Mesenchymal stem cell (in vitro differentiated cells and primary cell): ENCODE data around the gene KLHL36.

Source experiments
- DNase-seq: peaks from one replicate; pipeline ENCODE4 v3.0.0-alpha.2; 2013
- H2AFZ ChIP-seq: one replicate; pipeline ENCODE4 v1.6.1; 2013; ENCODE audit warnings: low read depth, mild to moderate bottlenecking, control low read depth, inconsistent platforms, low read length, moderate library complexity
- H2AK5ac ChIP-seq: 2 replicates; pipeline ENCODE4 v1.6.1; 2013; ENCODE audit warnings: low read length, moderate library complexity, mild to moderate bottlenecking, inconsistent platforms; ENCODE audit not compliant: severe bottlenecking
- H2BK120ac ChIP-seq: one replicate; pipeline ENCODE4 v1.6.1; 2013; ENCODE audit warnings: low read depth, mild to moderate bottlenecking, inconsistent platforms, low read length, moderate library complexity
- H2BK12ac ChIP-seq, 2 experiments: one replicate each; pipeline ENCODE4 v1.6.1; 2013; ENCODE audit warnings: inconsistent platforms in 2 of 2, low read length in 2 of 2, mild to moderate bottlenecking in 2 of 2, moderate library complexity in 2 of 2, control low read depth in 1 of 2
- H2BK15ac ChIP-seq: one replicate; pipeline ENCODE4 v1.6.1; 2013; ENCODE audit warnings: mild to moderate bottlenecking, low read depth, inconsistent platforms; ENCODE audit not compliant: poor library complexity, severe bottlenecking
- H2BK5ac ChIP-seq: 2 replicates; pipeline ENCODE4 v1.6.1; 2013; ENCODE audit warnings: low read depth, mild to moderate bottlenecking, low read length, control low read depth, inconsistent platforms; ENCODE audit not compliant: poor library complexity, severe bottlenecking
- H3K14ac ChIP-seq, 2 experiments: one replicate each; pipeline ENCODE4 v1.6.1; 2013; ENCODE audit warnings: inconsistent platforms in 2 of 2, low read length in 2 of 2, control low read depth in 1 of 2, mild to moderate bottlenecking in 1 of 2, moderate library complexity in 1 of 2
- H3K18ac ChIP-seq, 2 experiments: one replicate each; pipeline ENCODE4 v1.6.1; 2013; ENCODE audit warnings: inconsistent platforms in 2 of 2, low read length in 2 of 2, control low read depth in 1 of 2, low read depth in 1 of 2, mild to moderate bottlenecking in 1 of 2
- H3K23ac ChIP-seq, 2 experiments: one replicate each; pipeline ENCODE4 v1.6.1; 2013; ENCODE audit warnings: inconsistent platforms in 2 of 2, low read length in 2 of 2, mild to moderate bottlenecking in 2 of 2, moderate library complexity in 2 of 2, control low read depth in 1 of 2
- H3K27ac ChIP-seq: 2 replicates; pipeline ENCODE4 v1.5.1; 2013; ENCODE audit warnings: mild to moderate bottlenecking, moderate library complexity, low read length, control low read depth, inconsistent platforms; ENCODE audit not compliant: poor library complexity, severe bottlenecking
- H3K27me3 ChIP-seq, 2 experiments: 2 replicates each; pipeline versions ENCODE4 v1.6.1 to v1.7.0; 2013; ENCODE audit warnings: low read length in 2 of 2, mild to moderate bottlenecking in 2 of 2, moderate library complexity in 2 of 2, control low read depth in 1 of 2, inconsistent platforms in 1 of 2; ENCODE audit not compliant: control insufficient read depth in 1 of 2, insufficient read depth in 1 of 2
- H3K36me3 ChIP-seq, 2 experiments: 2 replicates each; pipeline versions ENCODE4 v1.6.1 to v1.7.0; 2013; ENCODE audit warnings: low read length in 2 of 2, control low read depth in 1 of 2, inconsistent platforms in 1 of 2, low read depth in 1 of 2, mild to moderate bottlenecking in 1 of 2; ENCODE audit not compliant: insufficient read depth in 2 of 2, control insufficient read depth in 1 of 2
- H3K4ac ChIP-seq, 2 experiments: one replicate each; pipeline ENCODE4 v1.6.1; 2013; ENCODE audit warnings: inconsistent platforms in 2 of 2, low read length in 2 of 2, mild to moderate bottlenecking in 2 of 2, moderate library complexity in 2 of 2, control low read depth in 1 of 2, low read depth in 1 of 2
- H3K4me1 ChIP-seq: 2 replicates; pipeline ENCODE4 v1.6.1; 2013; ENCODE audit warnings: low read depth, low read length, control low read depth; ENCODE audit not compliant: control insufficient read depth, insufficient read depth
- H3K4me2 ChIP-seq: 2 replicates; pipeline ENCODE4 v1.6.1; 2013; ENCODE audit warnings: low read length, mild to moderate bottlenecking, inconsistent platforms; ENCODE audit not compliant: poor library complexity, severe bottlenecking
- H3K4me3 ChIP-seq, 2 experiments: 2 replicates each; pipeline versions ENCODE4 v1.5.1 to v1.7.0; 2013; ENCODE audit warnings: low read length in 2 of 2, mild to moderate bottlenecking in 2 of 2, control low read depth in 1 of 2, low read depth in 1 of 2; ENCODE audit not compliant: insufficient read depth in 1 of 2
- H3K79me1 ChIP-seq: replicated peaks from 2 replicates; pipeline ENCODE4 v1.6.1; 2013; ENCODE audit warnings: mild to moderate bottlenecking, control low read depth, low read length, inconsistent platforms; ENCODE audit not compliant: poor library complexity, severe bottlenecking
- H3K9ac ChIP-seq: 2 replicates; pipeline ENCODE4 v1.7.0; 2013; ENCODE audit warnings: mild to moderate bottlenecking, low read length, moderate library complexity
- H3K9me3 ChIP-seq: 2 replicates; pipeline ENCODE4 v1.7.0; 2013; ENCODE audit warnings: mild to moderate bottlenecking, low read length; ENCODE audit not compliant: control insufficient read depth
- H4K8ac ChIP-seq: one replicate; pipeline ENCODE4 v1.6.1; 2013; ENCODE audit warnings: inconsistent platforms, mild to moderate bottlenecking, low read length, moderate library complexity
- H4K91ac ChIP-seq: one replicate; pipeline ENCODE4 v1.6.1; 2013; ENCODE audit warnings: mild to moderate bottlenecking, low read length, inconsistent platforms
- WGBS: methylation state at CpG from one replicate; pipeline ENCODE4 v1.1.7; 2013; ENCODE audit warnings: mixed read lengths; 5-methylcytosine and 5-hydroxymethylcytosine counted together

KLHL36 gene

DNA sequence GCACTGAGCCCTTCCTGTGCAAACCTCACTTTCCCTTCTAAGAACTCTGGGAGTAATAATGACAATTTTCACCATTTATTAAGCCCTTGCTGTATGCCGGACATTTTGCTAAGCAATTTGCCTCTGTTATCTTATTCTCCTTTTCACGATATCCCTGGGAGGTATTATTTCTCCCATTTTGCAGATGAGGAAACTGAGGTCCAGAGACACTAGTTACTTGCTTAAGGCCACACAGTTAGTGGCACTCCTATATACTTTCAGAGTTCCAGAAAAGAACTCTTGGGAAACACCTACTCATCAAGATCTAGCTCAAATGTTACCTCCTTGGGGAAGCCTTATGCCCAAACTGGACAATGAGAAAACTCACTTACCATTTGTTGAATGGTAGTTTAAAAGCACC lies 46.7 kb downstream of the KLHL36 start:
- H3K27ac ChIP-seq, result no peak overlapping the region

DNA sequence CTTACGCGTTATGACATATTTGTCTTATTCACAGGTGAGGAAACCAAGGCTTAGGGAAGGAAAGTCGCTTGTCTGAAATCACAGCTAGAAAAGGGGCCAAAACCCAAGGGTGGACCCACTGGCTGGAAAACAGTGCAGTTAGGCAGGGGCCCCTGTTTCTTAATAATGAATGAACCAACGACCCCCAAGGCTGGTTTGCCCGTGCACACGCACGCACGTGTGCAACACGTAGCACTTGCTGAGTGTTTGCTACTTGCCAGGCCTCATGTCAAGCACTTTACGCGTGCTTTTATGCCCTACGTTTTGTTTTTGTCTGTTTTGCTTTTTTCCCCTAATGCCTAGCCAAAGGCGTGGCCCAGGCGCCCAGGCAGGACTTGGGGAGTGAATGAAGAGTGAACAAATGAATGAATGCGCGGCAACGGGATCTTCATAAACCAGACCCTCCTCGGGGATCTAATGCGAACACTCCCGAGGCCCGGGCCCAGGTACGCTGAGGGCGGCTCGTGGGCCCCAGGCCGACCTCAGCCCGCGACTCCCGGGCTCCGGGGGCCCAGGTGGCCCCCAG lies 50.9 kb downstream of the KLHL36 start:
- Histone ChIP-seq H3K18ac (peak overlapping the region; percentile 28 to 54), H3K9ac (peak overlapping the region; percentile 78), H3K27me3 (no peaks in the 10 kb centered on the region), H3K4me3 (peak overlapping the region; percentile 80 to 98), H3K4me1 (peaks cover 6% of the 10 kb centered on the region), H4K91ac (no peak overlapping the region), H4K8ac (peak overlapping the region; percentile 87), H3K27ac (no peak overlapping the region), H3K4me2 (peak overlapping the region; percentile 90), H2BK120ac (peak overlapping the region; percentile 43), H2BK5ac (peak overlapping the region; percentile 40), H2BK15ac (no peak overlapping the region), H3K4ac (peak overlapping the region in 1 of 2 experiments; percentile 38), H3K9me3 (no peaks in the 10 kb centered on the region), H3K36me3 (no peaks in the 10 kb centered on the region), H2AK5ac (no peak overlapping the region), H3K14ac (no peak overlapping the region), H3K23ac (no peak overlapping the region), H3K79me1 (peaks cover 3% of the 10 kb centered on the region), H2BK12ac (no peak overlapping the region), H2AFZ (peak overlapping the region; percentile 70)
- DNase-seq, result no peak
- WGBS, result 31% methylated on average over 29 of the region's 29 CpGs

More for the DNA sequence above, 46.7 kb downstream of the KLHL36 start:
- Histone ChIP-seq H2BK15ac (no peak overlapping the region), H3K14ac (no peak overlapping the region), H2BK12ac (no peak overlapping the region), H2AFZ (no peak overlapping the region), H3K36me3 (no peaks in the 10 kb centered on the region), H3K4me2 (no peak overlapping the region), H2BK120ac (no peak overlapping the region), H3K27me3 (no peaks in the 10 kb centered on the region), H3K9ac (no peak overlapping the region), H3K4me3 (no peak overlapping the region), H4K8ac (no peak overlapping the region), H3K23ac (no peak overlapping the region), H3K4me1 (peaks cover 7% of the 10 kb centered on the region), H3K18ac (no peak overlapping the region), H4K91ac (no peak overlapping the region), H3K9me3 (no peaks in the 10 kb centered on the region), H2BK5ac (no peak overlapping the region), H3K4ac (no peak overlapping the region), H2AK5ac (no peak overlapping the region), H3K79me1 (peaks cover 3% of the 10 kb centered on the region)
- no peak for DNase-seq
- 96% methylated on average over 2 of the region's 2 CpGs for WGBS

DNA sequence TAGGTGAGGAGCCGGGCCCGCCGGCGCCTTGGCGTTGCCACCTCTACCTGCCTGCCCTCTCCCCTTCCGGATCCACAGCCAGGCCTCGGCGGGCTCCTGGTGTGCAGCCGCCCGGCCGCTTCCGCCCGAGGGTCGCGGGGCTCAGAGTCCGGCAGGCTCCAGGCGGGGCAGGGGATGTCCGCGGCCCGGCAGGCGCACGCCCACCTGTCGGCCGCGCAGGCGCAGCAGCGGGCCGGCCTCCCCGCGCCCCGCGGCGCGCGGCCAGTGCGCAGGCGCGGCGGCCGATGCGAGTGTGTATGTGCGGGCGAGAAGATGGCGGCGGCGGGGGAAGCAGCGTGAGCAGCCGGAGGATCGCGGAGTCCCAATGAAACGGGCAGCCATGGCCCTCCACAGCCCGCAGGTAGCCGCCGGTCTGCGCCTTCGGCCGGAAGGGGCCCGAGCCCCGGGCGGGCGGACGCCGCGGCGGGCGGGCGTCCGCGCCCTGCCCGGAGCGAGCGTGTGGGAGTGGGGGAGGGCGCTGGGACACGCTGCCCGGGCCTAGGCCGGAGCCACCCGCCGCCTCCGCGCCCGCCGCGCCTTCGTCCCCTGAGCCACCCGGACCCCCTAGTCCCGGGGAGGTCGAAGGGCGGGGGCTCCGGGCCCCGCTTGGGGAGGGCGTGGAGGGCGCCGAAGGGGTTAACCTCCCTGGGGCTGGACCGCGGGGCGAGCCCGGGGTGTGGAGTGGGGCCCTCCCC lies 51.6 kb downstream of the KLHL36 start, which contains the start of gene USP10:
TSS of gene USP10 (plus strand) at position 289 of the 734 bp plus-strand sequence. CDS start at position 380, 91 bp downstream.
- Histone ChIP-seq H2BK5ac (peak within 1 kb of the TSS; percentile 90), H2AK5ac (no peak within 1 kb of the TSS), H3K36me3 (no peaks in the 10 kb centered on the region), H3K9ac (peak within 1 kb of the TSS; percentile 93), H3K27me3 (no peaks in the 10 kb centered on the region), H3K18ac (peak within 1 kb of the TSS; percentile 46 to 86), H3K27ac (peak within 1 kb of the TSS; percentile 1), H4K91ac (peak within 1 kb of the TSS; percentile 75), H2AFZ (peak within 1 kb of the TSS; percentile 70), H3K79me1 (peaks cover 3% of the 10 kb centered on the region), H4K8ac (peak within 1 kb of the TSS; percentile 87), H2BK12ac (no peak within 1 kb of the TSS), H3K4me1 (peaks cover 9% of the 10 kb centered on the region), H3K4ac (peak within 1 kb of the TSS; percentile 54 to 81), H3K4me3 (peak within 1 kb of the TSS; percentile 97 to 98), H3K9me3 (no peaks in the 10 kb centered on the region), H2BK15ac (no peak within 1 kb of the TSS), H2BK120ac (peak within 1 kb of the TSS; percentile 79), H3K4me2 (peak within 1 kb of the TSS; percentile 90), H3K23ac (peak within 1 kb of the TSS in 1 of 2 experiments; percentile 73), H3K14ac (peak within 1 kb of the TSS in 1 of 2 experiments; percentile 86)
- peak; percentile 72 for DNase-seq
- under 1% methylated on average over 45 of the region's 97 CpGs for WGBS
